Smooth muscle cell (in vitro differentiated cells): Measurements from ENCODE around the gene TOLLIP. TPM values are rescaled to one million over a fixed set of nuclear protein-coding genes. Genes with fewer than 3 reads are reported as not detected.

Source experiments
- DNase-seq: peaks from one replicate; lab custom pipeline; 2025; ENCODE audit not compliant: unreplicated experiment; lab: John Stamatoyannopoulos, UW
- H2AFZ ChIP-seq: fragments of 200-600 bp; sonication (generic); 2 replicates; pipeline ENCODE4 v1.6.0; 2016; ENCODE audit warnings: antibody characterized with exemption, low read depth, mild to moderate bottlenecking
- H3F3A ChIP-seq: fragments of 200-600 bp; sonication (generic); 2 replicates; pipeline ENCODE4 v1.6.0; 2017; ENCODE audit warnings: antibody characterized with exemption, low read depth
- H3K27ac ChIP-seq: fragments of 200-600 bp; sonication (generic); 2 replicates; pipeline ENCODE4 v1.5.1; 2016; ENCODE audit warnings: low read depth, mild to moderate bottlenecking
- H3K27me3 ChIP-seq: fragments of 200-600 bp; sonication (generic); 2 replicates; pipeline ENCODE4 v1.6.1; 2016; ENCODE audit warnings: low read depth, mild to moderate bottlenecking
- H3K36me3 ChIP-seq: fragments of 200-600 bp; sonication (generic); 2 replicates; pipeline ENCODE4 v1.5.1; 2016; ENCODE audit warnings: low read depth
- H3K4me1 ChIP-seq: fragments of 200-600 bp; sonication (generic); 2 replicates; pipeline ENCODE4 v1.5.1; 2016; ENCODE audit warnings: low read depth
- H3K4me2 ChIP-seq: fragments of 200-600 bp; sonication (generic); 2 replicates; pipeline ENCODE4 v1.6.0; 2016; ENCODE audit warnings: mild to moderate bottlenecking
- H3K4me3 ChIP-seq: fragments of 200-600 bp; sonication (generic); 2 replicates; pipeline ENCODE4 v1.5.1; 2016; ENCODE audit warnings: mild to moderate bottlenecking
- H3K79me2 ChIP-seq: fragments of 200-600 bp; sonication (generic); 2 replicates; pipeline ENCODE4 v1.6.0; 2016; ENCODE audit warnings: low read depth, mild to moderate bottlenecking
- H3K9ac ChIP-seq: fragments of 200-600 bp; sonication (generic); 2 replicates; pipeline ENCODE4 v1.6.0; 2016; ENCODE audit warnings: low read depth
- H3K9me3 ChIP-seq: fragments of 200-600 bp; sonication (generic); replicated peaks from 2 replicates; pipeline ENCODE4 v1.5.1; 2016; ENCODE audit warnings: low read depth
- H4K20me1 ChIP-seq: fragments of 200-600 bp; sonication (generic); 2 replicates; pipeline ENCODE4 v1.6.0; 2016; ENCODE audit warnings: low read depth
- CTCF ChIP-seq: fragments of 200-600 bp; sonication (generic); IDR thresholded peaks from 2 replicates; pipeline ENCODE4 v1.5.1; 2017; ENCODE audit warnings: borderline replicate concordance, mild to moderate bottlenecking, antibody characterized with exemption; ENCODE audit not compliant: insufficient read depth, poor library complexity, severe bottlenecking
- WGBS: methylation state at CpG from one replicate; pipeline ENCODE4 v1.1.7; 2016; ENCODE audit warnings: low lambda C conversion rate; 5-methylcytosine and 5-hydroxymethylcytosine counted together
- polyA plus RNA-seq: library from polyadenylated mRNA; unstranded; fragments of >200 nt; fragmentation: Nextera tagmentation; extraction: Ambion mirVana; gene quantifications from 2 replicates; pipeline ENCODE4 v1.2.1, GENCODE V29; 2016
- total RNA-seq: library from RNA; depleted of rRNA; stranded (reverse); fragments of >200 nt; gene quantifications from 2 replicates; pipeline ENCODE4 v1.2.3, GENCODE V29; 2014

TOLLIP gene
- total and polyA plus RNA-seq, 2 experiments from 2014 or later, result 20.3 to 63.0 TPM

- no peak for TF ChIP-seq CTCF
- no peak overlapping the region for H3K9ac ChIP-seq
- no peak overlapping the region for H3K4me3 ChIP-seq
- H3K4me2 ChIP-seq, result no peak overlapping the region
- H3F3A ChIP-seq, result no peaks in the 10 kb centered on the region
- H2AFZ ChIP-seq, result no peak overlapping the region
- no peaks in the 10 kb centered on the region for H3K79me2 ChIP-seq
- H3K4me1 ChIP-seq, result no peaks in the 10 kb centered on the region
- no peak overlapping the region for H3K27ac ChIP-seq
- no peaks in the 10 kb centered on the region for H3K9me3 ChIP-seq
- H4K20me1 ChIP-seq, result peaks cover 58% of the 10 kb centered on the region
- H3K27me3 ChIP-seq, result no peaks in the 10 kb centered on the region
- WGBS, result 95% methylated on average over 41 of the region's 46 CpGs
- no peak for DNase-seq
- no peaks in the 10 kb centered on the region for H3K36me3 ChIP-seq
These were observed 29.1 kb downstream of the TOLLIP start for GRCh38 chr11:1280116-1281035.

GRCh38 chr11:1279674-1280055, 29.8 kb downstream of the TOLLIP start:
- Histone ChIP-seq H4K20me1 (peaks cover 57% of the 10 kb centered on the region), H3K4me3 (no peak overlapping the region), H3K79me2 (no peaks in the 10 kb centered on the region), H3K9ac (no peak overlapping the region), H3K27me3 (no peaks in the 10 kb centered on the region), H2AFZ (no peak overlapping the region), H3K4me2 (no peak overlapping the region), H3K4me1 (no peaks in the 10 kb centered on the region), H3K36me3 (no peaks in the 10 kb centered on the region), H3K27ac (no peak overlapping the region), H3F3A (no peaks in the 10 kb centered on the region), H3K9me3 (no peaks in the 10 kb centered on the region)
- no peak for TF ChIP-seq CTCF
- 95% methylated on average over 14 of the region's 14 CpGs for WGBS
- no peak for DNase-seq

- no peaks in the 10 kb centered on the region for H3K36me3 ChIP-seq
- H3K9ac ChIP-seq, result no peak overlapping the region
- H3K4me2 ChIP-seq, result no peak overlapping the region
- TF ChIP-seq CTCF, result no peak
- H3K4me3 ChIP-seq, result no peak overlapping the region
- no peak overlapping the region for H2AFZ ChIP-seq
- H3F3A ChIP-seq, result no peaks in the 10 kb centered on the region
- H3K79me2 ChIP-seq, result no peaks in the 10 kb centered on the region
- no peaks in the 10 kb centered on the region for H3K4me1 ChIP-seq
- WGBS, result 97% methylated on average over 38 of the region's 40 CpGs
- H4K20me1 ChIP-seq, result peaks cover 53% of the 10 kb centered on the region
- no peaks in the 10 kb centered on the region for H3K9me3 ChIP-seq
- no peak overlapping the region for H3K27ac ChIP-seq
- DNase-seq, result no peak
- no peaks in the 10 kb centered on the region for H3K27me3 ChIP-seq
These were observed 30.4 kb downstream of the TOLLIP start for GRCh38 chr11:1278766-1279673.
